ENCODE data around the gene LRRC45. TPM values are rescaled to one million over a fixed set of nuclear protein-coding genes. Genes with fewer than 3 reads are reported as not detected.
A peak's percentile ranks its signal among the peaks of the same experiment; 100 is the strongest.

The LRRC45 gene
- total RNA-seq, 1 experiment from 2014 or later, result 38.1 TPM

- Mint-ChIP-seq H3K4me3 (no peak overlapping the region), H3K27me3 (ENCODE audit: low read depth) (no peaks in the 10 kb centered on the region), H3K36me3 (peaks cover 5% of the 10 kb centered on the region; the same call in 1 of the 2 replicates), H3K4me1 (peaks cover 4% of the 10 kb centered on the region), H3K27ac (no peak overlapping the region), H3K9me3 (no peaks in the 10 kb centered on the region)
- POLR2A ChIA-PET, result interaction anchor here (0.5 to 1.6 kb wide), 2 partner anchors 17 to 323 kb away, joined by 3 to 5 read pairs; partner anchors contain the start of gene DCXR
- ATAC-seq, result no peak
- DNase-seq (ENCODE audit: low spot score), result no peak
- CTCF ChIA-PET, result interaction anchor here (5.8 kb wide), 1 partner anchor 24 kb away, joined by 31 read pairs; the partner anchor contains the start of gene RAC3
- TF ChIP-seq TEAD4 (CRISPR knock-in tag; IDR thresholded peaks at IDR 0.05), result no peak
- TF ChIP-seq GTF2I (CRISPR knock-in tag; conservative IDR thresholded peaks at IDR 0.05), result no peak
- no peak for TF ChIP-seq RELA (CRISPR knock-in tag; IDR thresholded peaks at IDR 0.05; ENCODE audit: borderline replicate concordance)
- no peak for TF ChIP-seq MXD4 (CRISPR knock-in tag; IDR thresholded peaks at IDR 0.05; ENCODE audit: borderline replicate concordance)
- no peak for TF ChIP-seq ELF4 (CRISPR knock-in tag; IDR thresholded peaks at IDR 0.05; ENCODE audit: low read depth)
- TF ChIP-seq IRF2 (CRISPR knock-in tag; IDR thresholded peaks at IDR 0.05; ENCODE audit: borderline replicate concordance, low read depth), result no peak
- no peak for TF ChIP-seq ETV6 (CRISPR knock-in tag; IDR thresholded peaks at IDR 0.05)
These were observed 31.4 kb downstream of the LRRC45 start for GRCh38 chr17:82054351-82055022.

- TF ChIP-seq NR1H2 (CRISPR knock-in tag; IDR thresholded peaks at IDR 0.05), result no peak
- 0 out of 2 replicates have a peak, but pooled peaks have one; percentile 30 for TF ChIP-seq ATF1 (CRISPR knock-in tag; IDR thresholded peaks at IDR 0.05)
- TF ChIP-seq IRF2 (CRISPR knock-in tag; IDR thresholded peaks at IDR 0.05; ENCODE audit: borderline replicate concordance, low read depth), result no peak
- no peak for TF ChIP-seq STAT6 (CRISPR knock-in tag; conservative IDR thresholded peaks at IDR 0.05; ENCODE audit: low read depth)
- Mint-ChIP-seq H3K36me3 (peaks cover 8% of the 10 kb centered on the region; the same call in 1 of the 2 replicates), H3K9me3 (no peaks in the 10 kb centered on the region), H3K4me1 (peaks cover 4% of the 10 kb centered on the region), H3K27me3 (ENCODE audit: low read depth) (no peaks in the 10 kb centered on the region), H3K4me3 (no peak overlapping the region), H3K27ac (no peak overlapping the region)
- ATAC-seq, result no peak
- POLR2A ChIA-PET, result no interaction called here
- CTCF ChIA-PET, result interaction anchor here (2.9 to 5.8 kb wide), 2 partner anchors 18 to 25 kb away, joined by 11 to 31 read pairs; partner anchors contain the start of genes DCXR and RAC3
- DNase-seq (ENCODE audit: low spot score), result no peak
These were observed 32.2 kb downstream of the LRRC45 start for GRCh38 chr17:82055023-82055964.

- H3K4me3 Mint-ChIP-seq, result no peak overlapping the region
- H3K27me3 Mint-ChIP-seq (ENCODE audit: low read depth), result no peaks in the 10 kb centered on the region
- ChIA-PET POLR2A (no interaction called here), CTCF (interaction anchor here (1.0 to 2.9 kb wide), 2 partner anchors 19 to 26 kb away, joined by 3 to 11 read pairs; partner anchors contain the start of gene DCXR)
- peaks cover 8% of the 10 kb centered on the region; the same call in 1 of the 2 replicates for H3K36me3 Mint-ChIP-seq
- no peak for ATAC-seq
- no peak overlapping the region for H3K27ac Mint-ChIP-seq
- DNase-seq (ENCODE audit: low spot score), result no peak
- TF ChIP-seq ZNF423 (CRISPR knock-in tag; IDR thresholded peaks at IDR 0.05), result no peak
- TF ChIP-seq, protein P1, sequence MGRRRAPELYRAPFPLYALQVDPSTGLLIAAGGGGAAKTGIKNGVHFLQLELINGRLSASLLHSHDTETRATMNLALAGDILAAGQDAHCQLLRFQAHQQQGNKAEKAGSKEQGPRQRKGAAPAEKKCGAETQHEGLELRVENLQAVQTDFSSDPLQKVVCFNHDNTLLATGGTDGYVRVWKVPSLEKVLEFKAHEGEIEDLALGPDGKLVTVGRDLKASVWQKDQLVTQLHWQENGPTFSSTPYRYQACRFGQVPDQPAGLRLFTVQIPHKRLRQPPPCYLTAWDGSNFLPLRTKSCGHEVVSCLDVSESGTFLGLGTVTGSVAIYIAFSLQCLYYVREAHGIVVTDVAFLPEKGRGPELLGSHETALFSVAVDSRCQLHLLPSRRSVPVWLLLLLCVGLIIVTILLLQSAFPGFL (CRISPR knock-in tag; IDR thresholded peaks at IDR 0.05; ENCODE audit: borderline replicate concordance), result peak; percentile 29; the same call in 1 of the 2 replicates
- H3K4me1 Mint-ChIP-seq, result no peaks in the 10 kb centered on the region
- no peaks in the 10 kb centered on the region for H3K9me3 Mint-ChIP-seq
These were observed 33.0 kb downstream of the LRRC45 start for GRCh38 chr17:82055965-82056728.

Measured in WTC11 (cell line).